H1 (cell line): Measurements from ENCODE around the gene RAB5B. TPM values are rescaled to one million over a fixed set of nuclear protein-coding genes. Genes with fewer than 3 reads are reported as not detected.

Experiments used
- CHD7 ChIP-seq: fragments of 300-600 bp; sonication (generic); IDR thresholded peaks from 2 replicates; pipeline ENCODE4 v1.7.1; 2012; ENCODE audit warnings: low read length, moderate library complexity, mild to moderate bottlenecking, inconsistent platforms; ENCODE audit not compliant: insufficient replicate concordance
- NANOG ChIP-seq: IDR thresholded peaks from 2 replicates; pipeline ENCODE4 v1.6.1; 2011; ENCODE audit warnings: low read length, low read depth, mild to moderate bottlenecking, inconsistent platforms; ENCODE audit not compliant: insufficient read depth, poor library complexity, severe bottlenecking
- polyA plus RNA-seq, 7 experiments: library from polyadenylated mRNA; depleted of rRNA in 3 of 7; stranded (reverse) in 5 of 7; unstranded in 2 of 7; fragments of >200 nt in 5 of 7; fragments of 200-250 nt in 2 of 7; gene quantifications; 1 replicate in 5 of 7; 2 replicates in 1 of 7; 4 replicates in 1 of 7; pipeline versions ENCODE4 v1.2.1 to v1.2.3, GENCODE V29; 2011 to 2013; ENCODE audit warnings: missing spikeins in 2 of 7, mixed read lengths in 2 of 7
- total RNA-seq: library from RNA; stranded (reverse); fragmentation: NEBNext Ultra II Directional; extraction: Animal tissue kit (Norgen Biotek cat#: 25700); gene quantifications from 2 replicates; pipeline ENCODE4 v1.2.1, GENCODE V29; 2021
- TF ChIP-seq, protein P1 (sequence below), 3 experiments: IDR thresholded peaks; 1 replicate in 2 of 3; 2 replicates in 1 of 3; pipeline versions ENCODE4 v1.5.1 to v1.6.1; 2011; ENCODE audit warnings: low read length in 3 of 3, mild to moderate bottlenecking in 3 of 3, inconsistent platforms in 2 of 3, low read depth in 1 of 3, moderate library complexity in 1 of 3; ENCODE audit not compliant: insufficient read depth in 1 of 3; ENCODE audit errors: control extremely low read depth in 1 of 3

RAB5B gene
- total and polyA plus RNA-seq, 2 of the 8 experiments (the other 6 are each of a cell fraction or from before 2014, with no cell fraction given), result 56.7 to 62.4 TPM

- no peak for TF ChIP-seq CHD7
- TF ChIP-seq, protein P1, sequence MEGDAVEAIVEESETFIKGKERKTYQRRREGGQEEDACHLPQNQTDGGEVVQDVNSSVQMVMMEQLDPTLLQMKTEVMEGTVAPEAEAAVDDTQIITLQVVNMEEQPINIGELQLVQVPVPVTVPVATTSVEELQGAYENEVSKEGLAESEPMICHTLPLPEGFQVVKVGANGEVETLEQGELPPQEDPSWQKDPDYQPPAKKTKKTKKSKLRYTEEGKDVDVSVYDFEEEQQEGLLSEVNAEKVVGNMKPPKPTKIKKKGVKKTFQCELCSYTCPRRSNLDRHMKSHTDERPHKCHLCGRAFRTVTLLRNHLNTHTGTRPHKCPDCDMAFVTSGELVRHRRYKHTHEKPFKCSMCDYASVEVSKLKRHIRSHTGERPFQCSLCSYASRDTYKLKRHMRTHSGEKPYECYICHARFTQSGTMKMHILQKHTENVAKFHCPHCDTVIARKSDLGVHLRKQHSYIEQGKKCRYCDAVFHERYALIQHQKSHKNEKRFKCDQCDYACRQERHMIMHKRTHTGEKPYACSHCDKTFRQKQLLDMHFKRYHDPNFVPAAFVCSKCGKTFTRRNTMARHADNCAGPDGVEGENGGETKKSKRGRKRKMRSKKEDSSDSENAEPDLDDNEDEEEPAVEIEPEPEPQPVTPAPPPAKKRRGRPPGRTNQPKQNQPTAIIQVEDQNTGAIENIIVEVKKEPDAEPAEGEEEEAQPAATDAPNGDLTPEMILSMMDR (IDR thresholded peaks at IDR 0.05; ENCODE audit: control extremely low read depth in 1 of 3, insufficient read depth in 1 of 3, low read depth in 1 of 3, low read length in 3 of 3), result no peak
- TF ChIP-seq NANOG, result no peak
Measured at GRCh38 chr12:55991110-55991509, 17.2 kb downstream of the RAB5B start (continued).
